Measurements from ENCODE around the gene AREL1.

AREL1 gene

GRCh38 chr14:74723134-74723533 lies 10.3 kb upstream of the AREL1 start:
- CTCF ChIA-PET, result no interaction called here
- TF ChIP-seq ARNT (IDR thresholded peaks at IDR 0.05) (no peak), NFRKB (IDR thresholded peaks at IDR 0.05) (no peak), HDGF (IDR thresholded peaks at IDR 0.05; ENCODE audit: borderline replicate concordance) (no peak), L3MBTL2 (conservative IDR thresholded peaks at IDR 0.05) (no peak), ELF4 (IDR thresholded peaks at IDR 0.05) (no peak), TARDBP (IDR thresholded peaks at IDR 0.05) (no peak), FOXM1 (IDR thresholded peaks at IDR 0.05; ENCODE audit: borderline replicate concordance) (no peak), BHLHE40 (IDR thresholded peaks at IDR 0.05; ENCODE audit: borderline replicate concordance) (no peak), CTBP1 (IDR thresholded peaks at IDR 0.05; ENCODE audit: borderline replicate concordance) (no peak)
- no peak for DNase-seq (ENCODE audit: extremely low spot score)
- POLR2A ChIA-PET, result interaction anchor here (0.7 kb wide), 1 partner anchor 625 kb away, joined by 3 read pairs; no protein-coding TSS in a partner anchor

GRCh38 chr14:74720526-74720925 lies 7.6 kb upstream of the AREL1 start:
- CTCF ChIA-PET, result no interaction called here
- POLR2A ChIA-PET, result no interaction called here
- DNase-seq (ENCODE audit: extremely low spot score), result no peak
- TF ChIP-seq ZNF384 (IDR thresholded peaks at IDR 0.05), result no peak
- no peak for TF ChIP-seq FOXA1 (IDR thresholded peaks at IDR 0.05)
- TF ChIP-seq L3MBTL2 (conservative IDR thresholded peaks at IDR 0.05), result no peak
- no peak for TF ChIP-seq FOXK2 (IDR thresholded peaks at IDR 0.05)
- no peak for TF ChIP-seq ELF4 (IDR thresholded peaks at IDR 0.05)
- TF ChIP-seq CTBP1 (IDR thresholded peaks at IDR 0.05; ENCODE audit: borderline replicate concordance), result no peak
- TF ChIP-seq LEF1 (IDR thresholded peaks at IDR 0.05; ENCODE audit: borderline replicate concordance), result no peak
- no peak for TF ChIP-seq ARNT (IDR thresholded peaks at IDR 0.05)
- no peak for TF ChIP-seq SUZ12 (IDR thresholded peaks at IDR 0.05)
- no peak for TF ChIP-seq NFRKB (IDR thresholded peaks at IDR 0.05)
- TF ChIP-seq SP1 (IDR thresholded peaks at IDR 0.05), result no peak

GRCh38 chr14:74713395-74713735 lies 485 bp upstream of the AREL1 start:
- no peak for DNase-seq (ENCODE audit: extremely low spot score)
- TF ChIP-seq ARNT (IDR thresholded peaks at IDR 0.05) (no peak), CTBP1 (IDR thresholded peaks at IDR 0.05; ENCODE audit: borderline replicate concordance) (no peak), LEF1 (IDR thresholded peaks at IDR 0.05; ENCODE audit: borderline replicate concordance) (no peak), SUZ12 (IDR thresholded peaks at IDR 0.05) (no peak), NFRKB (IDR thresholded peaks at IDR 0.05) (no peak), TARDBP (IDR thresholded peaks at IDR 0.05) (no peak), L3MBTL2 (conservative IDR thresholded peaks at IDR 0.05) (no peak), PKNOX1 (IDR thresholded peaks at IDR 0.05) (no peak), FOXM1 (IDR thresholded peaks at IDR 0.05; ENCODE audit: borderline replicate concordance) (no peak), HDGF (IDR thresholded peaks at IDR 0.05; ENCODE audit: borderline replicate concordance) (no peak), ELF4 (IDR thresholded peaks at IDR 0.05) (no peak), ZNF384 (IDR thresholded peaks at IDR 0.05) (no peak), BHLHE40 (IDR thresholded peaks at IDR 0.05; ENCODE audit: borderline replicate concordance) (no peak), SP1 (IDR thresholded peaks at IDR 0.05) (no peak), FOXK2 (IDR thresholded peaks at IDR 0.05) (no peak), FOXA1 (IDR thresholded peaks at IDR 0.05) (no peak)
- CTCF ChIA-PET, result no interaction called here
- POLR2A ChIA-PET, result no interaction called here

GRCh38 chr14:74711651-74712050 lies 1.2 kb downstream of the AREL1 start:
- no peak for DNase-seq (ENCODE audit: extremely low spot score)
- no peak for TF ChIP-seq ZNF384 (IDR thresholded peaks at IDR 0.05)
- TF ChIP-seq FOXM1 (IDR thresholded peaks at IDR 0.05; ENCODE audit: borderline replicate concordance), result no peak
- TF ChIP-seq SUZ12 (IDR thresholded peaks at IDR 0.05), result no peak
- no peak for TF ChIP-seq ARNT (IDR thresholded peaks at IDR 0.05)
- TF ChIP-seq SP1 (IDR thresholded peaks at IDR 0.05), result no peak
- no peak for TF ChIP-seq HDGF (IDR thresholded peaks at IDR 0.05; ENCODE audit: borderline replicate concordance)
- TF ChIP-seq ELF4 (IDR thresholded peaks at IDR 0.05), result no peak
- TF ChIP-seq PKNOX1 (IDR thresholded peaks at IDR 0.05), result no peak
- no peak for TF ChIP-seq NFRKB (IDR thresholded peaks at IDR 0.05)
- TF ChIP-seq TARDBP (IDR thresholded peaks at IDR 0.05), result no peak
- no peak for TF ChIP-seq FOXA1 (IDR thresholded peaks at IDR 0.05)
- TF ChIP-seq CTBP1 (IDR thresholded peaks at IDR 0.05; ENCODE audit: borderline replicate concordance), result no peak
- TF ChIP-seq FOXK2 (IDR thresholded peaks at IDR 0.05), result no peak
- no peak for TF ChIP-seq LEF1 (IDR thresholded peaks at IDR 0.05; ENCODE audit: borderline replicate concordance)
- TF ChIP-seq L3MBTL2 (conservative IDR thresholded peaks at IDR 0.05), result no peak
- TF ChIP-seq BHLHE40 (IDR thresholded peaks at IDR 0.05; ENCODE audit: borderline replicate concordance), result no peak
- POLR2A ChIA-PET, result no interaction called here
- CTCF ChIA-PET, result no interaction called here

- POLR2A ChIA-PET, result no interaction called here
- DNase-seq (ENCODE audit: extremely low spot score), result no peak
- CTCF ChIA-PET, result no interaction called here
- TF ChIP-seq NFRKB (IDR thresholded peaks at IDR 0.05) (no peak), SUZ12 (IDR thresholded peaks at IDR 0.05) (no peak), ZNF384 (IDR thresholded peaks at IDR 0.05) (no peak), FOXM1 (IDR thresholded peaks at IDR 0.05; ENCODE audit: borderline replicate concordance) (no peak), PKNOX1 (IDR thresholded peaks at IDR 0.05) (no peak), LEF1 (IDR thresholded peaks at IDR 0.05; ENCODE audit: borderline replicate concordance) (no peak), BHLHE40 (IDR thresholded peaks at IDR 0.05; ENCODE audit: borderline replicate concordance) (no peak), CTBP1 (IDR thresholded peaks at IDR 0.05; ENCODE audit: borderline replicate concordance) (no peak), FOXA1 (IDR thresholded peaks at IDR 0.05) (no peak), ARNT (IDR thresholded peaks at IDR 0.05) (no peak), SP1 (IDR thresholded peaks at IDR 0.05) (no peak), L3MBTL2 (conservative IDR thresholded peaks at IDR 0.05) (no peak), TARDBP (IDR thresholded peaks at IDR 0.05) (no peak), FOXK2 (IDR thresholded peaks at IDR 0.05) (no peak), ELF4 (IDR thresholded peaks at IDR 0.05) (no peak)
These were observed 2.4 kb downstream of the AREL1 start for GRCh38 chr14:74710480-74710879.

Data from HEK293T (cell line).